Keratinocyte (primary cell): ENCODE measurements around the gene RELA. TPM values are rescaled to one million over a fixed set of nuclear protein-coding genes. Genes with fewer than 3 reads are reported as not detected.

Experiments used
- DNase-seq: peaks from one replicate; pipeline ENCODE4 v3.0.0-alpha.2; 2011; ENCODE audit warnings: low read depth, missing footprints, low spot score
- FAIRE-seq: peaks from 2 replicates; lab custom pipeline; 2011; peaks lifted over from hg19 to GRCh38; lab: Jason Lieb, UNC
- H2AFZ ChIP-seq: 2 replicates; pipeline ENCODE4 v1.6.0; 2012; ENCODE audit warnings: low read length, control low read depth, inconsistent platforms; ENCODE audit not compliant: control insufficient read depth
- H3K27ac ChIP-seq: 2 replicates; pipeline ENCODE4 v1.5.1; 2011; ENCODE audit warnings: low read length; ENCODE audit not compliant: control insufficient read depth, insufficient read depth
- H3K27me3 ChIP-seq: 3 replicates; pipeline ENCODE4 v1.6.0; 2011; ENCODE audit warnings: low read length; ENCODE audit not compliant: control insufficient read depth, insufficient read depth; ENCODE audit errors: extremely low read depth
- H3K36me3 ChIP-seq, 2 experiments: 2 replicates in 1 of 2; 3 replicates in 1 of 2; pipeline ENCODE4 v1.5.1; 2011; ENCODE audit warnings: low read length in 2 of 2, mild to moderate bottlenecking in 1 of 2; ENCODE audit not compliant: control insufficient read depth in 2 of 2, insufficient read depth in 2 of 2; ENCODE audit errors: extremely low read depth in 1 of 2
- H3K4me1 ChIP-seq: 3 replicates; pipeline ENCODE4 v1.5.1; 2011; ENCODE audit warnings: low read length; ENCODE audit not compliant: control insufficient read depth, insufficient read depth; ENCODE audit errors: extremely low read depth
- H3K4me2 ChIP-seq: 3 replicates; pipeline ENCODE4 v1.6.0; 2011; ENCODE audit warnings: low read depth, low read length; ENCODE audit not compliant: control insufficient read depth, insufficient read depth; ENCODE audit errors: extremely low read depth
- H3K4me3 ChIP-seq, 3 experiments: fragments of 200-600 bp in 1 of 3; sonication (generic) in 1 of 3; 2 replicates in 2 of 3; 3 replicates in 1 of 3; pipeline ENCODE4 v1.5.1; 2011 to 2016; ENCODE audit warnings: low read length in 3 of 3, mild to moderate bottlenecking in 3 of 3, control low read depth in 2 of 3, inconsistent platforms in 1 of 3, low read depth in 1 of 3, mixed read lengths in 1 of 3, mixed run types in 1 of 3, moderate library complexity in 1 of 3; ENCODE audit not compliant: control insufficient read depth in 2 of 3, insufficient read depth in 2 of 3; ENCODE audit errors: extremely low read depth in 1 of 3
- H3K79me2 ChIP-seq: 2 replicates; pipeline ENCODE4 v1.6.0; 2012; ENCODE audit warnings: low read length; ENCODE audit not compliant: control insufficient read depth, insufficient read depth
- H3K9ac ChIP-seq: 3 replicates; pipeline ENCODE4 v1.6.0; 2011; ENCODE audit warnings: low read length; ENCODE audit not compliant: control insufficient read depth, insufficient read depth; ENCODE audit errors: extremely low read depth
- H3K9me1 ChIP-seq: 3 replicates; pipeline ENCODE4 v1.6.0; 2011; ENCODE audit warnings: low read length; ENCODE audit not compliant: control insufficient read depth, insufficient read depth; ENCODE audit errors: extremely low read depth
- H3K9me3 ChIP-seq: 2 replicates; pipeline ENCODE4 v1.5.1; 2012; ENCODE audit warnings: low read depth, low read length; ENCODE audit not compliant: control insufficient read depth
- H4K20me1 ChIP-seq: 3 replicates; pipeline ENCODE4 v1.6.0; 2011; ENCODE audit warnings: low read length; ENCODE audit not compliant: control insufficient read depth, insufficient read depth; ENCODE audit errors: extremely low read depth
- EZH2 ChIP-seq: IDR thresholded peaks from one replicate; pipeline ENCODE4 v1.6.1; 2012; ENCODE audit warnings: inconsistent platforms, mild to moderate bottlenecking, low read length, moderate library complexity
- dilution Hi-C: fragments of 300-500 bp; cut with MboI; formaldehyde crosslinking; loops from one replicate; pipeline ENCODE4 v1.7.0; 2020; ENCODE audit warnings: low sequenced_read_pairs; ENCODE audit not compliant: extremely low pct_ligation_motif_present
- polyA plus RNA-seq, 5 experiments: library from polyadenylated mRNA; depleted of rRNA in 3 of 5; stranded (reverse) in 3 of 5; stranded (forward) in 1 of 5; unstranded in 1 of 5; fragments of >200 nt; gene quantifications; 1 replicate in 1 of 5; 2 replicates in 3 of 5; 3 replicates in 1 of 5; pipeline versions ENCODE4 v1.2.1 to v1.2.3, GENCODE V29; 2011 to 2012; ENCODE audit warnings: missing spikeins in 2 of 5, low read depth in 1 of 5, low replicate concordance in 1 of 5
- TF ChIP-seq, protein P1 (sequence below), 3 experiments: IDR thresholded peaks in 1 of 3; conservative IDR thresholded peaks in 1 of 3; optimal IDR thresholded peaks in 1 of 3; 2 replicates in 2 of 3; 3 replicates in 1 of 3; pipeline versions ENCODE3 to v1.5.1; 2011; ENCODE audit warnings: low read length in 3 of 3, mild to moderate bottlenecking in 3 of 3, moderate library complexity in 2 of 3, control low read depth in 1 of 3, inconsistent platforms in 1 of 3; ENCODE audit not compliant: insufficient read depth in 2 of 3; ENCODE audit errors: extremely low read depth in 1 of 3

The RELA gene
- polyA plus RNA-seq, 1 donor (not counting 4 experiments of a cell fraction or from before 2014, with no cell fraction given) = 20.4 TPM

GRCh38 chr11:65651589-65652510 lies 10.9 kb downstream of the RELA start:
- peak; percentile 73 for FAIRE-seq
- Histone ChIP-seq H3K27me3 (no peaks in the 10 kb centered on the region), H2AFZ (no peak overlapping the region)

GRCh38 chr11:65651339-65651588 lies 11.5 kb downstream of the RELA start:
- TF ChIP-seq, protein P1, sequence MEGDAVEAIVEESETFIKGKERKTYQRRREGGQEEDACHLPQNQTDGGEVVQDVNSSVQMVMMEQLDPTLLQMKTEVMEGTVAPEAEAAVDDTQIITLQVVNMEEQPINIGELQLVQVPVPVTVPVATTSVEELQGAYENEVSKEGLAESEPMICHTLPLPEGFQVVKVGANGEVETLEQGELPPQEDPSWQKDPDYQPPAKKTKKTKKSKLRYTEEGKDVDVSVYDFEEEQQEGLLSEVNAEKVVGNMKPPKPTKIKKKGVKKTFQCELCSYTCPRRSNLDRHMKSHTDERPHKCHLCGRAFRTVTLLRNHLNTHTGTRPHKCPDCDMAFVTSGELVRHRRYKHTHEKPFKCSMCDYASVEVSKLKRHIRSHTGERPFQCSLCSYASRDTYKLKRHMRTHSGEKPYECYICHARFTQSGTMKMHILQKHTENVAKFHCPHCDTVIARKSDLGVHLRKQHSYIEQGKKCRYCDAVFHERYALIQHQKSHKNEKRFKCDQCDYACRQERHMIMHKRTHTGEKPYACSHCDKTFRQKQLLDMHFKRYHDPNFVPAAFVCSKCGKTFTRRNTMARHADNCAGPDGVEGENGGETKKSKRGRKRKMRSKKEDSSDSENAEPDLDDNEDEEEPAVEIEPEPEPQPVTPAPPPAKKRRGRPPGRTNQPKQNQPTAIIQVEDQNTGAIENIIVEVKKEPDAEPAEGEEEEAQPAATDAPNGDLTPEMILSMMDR (optimal IDR thresholded peaks at IDR 0.05 in 1 of 3, IDR thresholded peaks at IDR 0.05 in 1 of 3, conservative IDR thresholded peaks at IDR 0.05 in 1 of 3; ENCODE audit: extremely low read depth in 1 of 3, insufficient read depth in 2 of 3, low read length in 3 of 3) = no peak
- TF ChIP-seq EZH2 = no peak
- no peaks in the 10 kb centered on the region for H3K27me3 ChIP-seq
- peaks cover 33% of the 10 kb centered on the region for H3K4me1 ChIP-seq
- no peak overlapping the region for H3K4me3 ChIP-seq
- no peaks in the 10 kb centered on the region for H3K9me3 ChIP-seq
- no peak overlapping the region for H2AFZ ChIP-seq
- H3K79me2 ChIP-seq = no peaks in the 10 kb centered on the region
- peak overlapping the region; percentile 6 for H3K4me2 ChIP-seq
- FAIRE-seq (no peak), DNase-seq (no peak)
- peaks cover 20 to 22% of the 10 kb centered on the region in 2 experiments for H3K36me3 ChIP-seq
- H3K9ac ChIP-seq = no peak overlapping the region
- H3K27ac ChIP-seq = peak overlapping the region; percentile 15
- H4K20me1 ChIP-seq = no peaks in the 10 kb centered on the region
- dilution Hi-C loops = no loop called here
- H3K9me1 ChIP-seq = no peaks in the 10 kb centered on the region

More at GRCh38 chr11:65651589-65652510, 10.9 kb downstream of the RELA start:
- Histone ChIP-seq H3K4me1 (peaks cover 33% of the 10 kb centered on the region), H3K9me3 (no peaks in the 10 kb centered on the region), H3K79me2 (no peaks in the 10 kb centered on the region), H4K20me1 (no peaks in the 10 kb centered on the region), H3K27ac (peak overlapping the region; percentile 84), H3K4me3 (peak overlapping the region in 2 of 3 experiments; percentile 36 to 40), H3K4me2 (peak overlapping the region; percentile 73), H3K9me1 (no peaks in the 10 kb centered on the region), H3K36me3 (peaks cover 22 to 27% of the 10 kb centered on the region in 2 experiments), H3K9ac (peak overlapping the region; percentile 33)
- DNase-seq = no peak
- TF ChIP-seq, protein P1 (optimal IDR thresholded peaks at IDR 0.05 in 1 of 3, IDR thresholded peaks at IDR 0.05 in 1 of 3, conservative IDR thresholded peaks at IDR 0.05 in 1 of 3; ENCODE audit: extremely low read depth in 1 of 3, insufficient read depth in 2 of 3, low read length in 3 of 3) = no peak
- no peak for TF ChIP-seq EZH2
- dilution Hi-C loops = no loop called here
